GM12864 (cell line): ENCODE data around the gene ELMOD3.
"Not testable (repeated sequence)": the region's sequence is repeated elsewhere in the genome, so short reads cannot be mapped to it uniquely, and the experiment has no call there.

ENCODE experiments used
- DNase-seq: peaks from one replicate; pipeline ENCODE4 v3.0.0-alpha.2; 2011; ENCODE audit warnings: low read depth
- H3K4me3 ChIP-seq: 2 replicates; pipeline ENCODE4 v1.5.1; 2011; ENCODE audit warnings: mild to moderate bottlenecking, low read depth, low read length, control low read depth
- CTCF ChIP-seq: IDR thresholded peaks from 2 replicates; pipeline ENCODE4 v1.5.1; 2011; ENCODE audit warnings: low read depth, mild to moderate bottlenecking, moderate library complexity, low read length, control low read depth, inconsistent platforms; ENCODE audit errors: missing control alignments

The ELMOD3 gene

GRCh38 chr2:85324639-85325465, 29.7 kb upstream of the ELMOD3 start:
- TF ChIP-seq CTCF: no peak
- peak overlapping the region; percentile 90 for H3K4me3 ChIP-seq
- no peak for DNase-seq

DNA sequence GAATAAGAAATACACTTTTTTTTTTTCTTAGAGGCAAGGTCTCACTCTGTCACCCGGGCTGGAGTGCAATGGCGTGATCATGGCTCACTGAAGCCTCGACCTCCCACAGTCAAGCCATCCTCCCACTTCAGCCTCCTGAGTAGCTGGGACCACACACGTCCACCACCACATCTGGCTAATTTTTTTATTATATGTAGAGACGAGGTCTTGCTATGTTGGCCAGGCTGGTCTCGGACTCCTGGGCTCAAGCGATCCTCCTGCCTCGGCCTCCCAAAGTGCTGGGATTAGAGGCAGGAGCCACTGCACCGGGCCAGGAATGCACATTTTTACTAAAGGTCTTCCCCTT, 29.1 kb upstream of the ELMOD3 start:
- DNase-seq: no peak
- TF ChIP-seq CTCF: no peak
- peak overlapping the region; percentile 90 for H3K4me3 ChIP-seq

GRCh38 chr2:85326406-85327159, 28.0 kb upstream of the ELMOD3 start:
- no peak for DNase-seq
- no peak for TF ChIP-seq CTCF
- peak overlapping the region; percentile 90 for H3K4me3 ChIP-seq

- H3K4me3 ChIP-seq: peak overlapping the region; percentile 90
- no peak for TF ChIP-seq CTCF
- no peak for DNase-seq
Measured at GRCh38 chr2:85327160-85327821, 27.3 kb upstream of the ELMOD3 start.

- TF ChIP-seq CTCF: no peak
- DNase-seq: peak; percentile 67
- peak within 1 kb of the TSS; percentile 90 for H3K4me3 ChIP-seq
Measured at GRCh38 chr2:85327822-85328617, 26.5 kb upstream of the ELMOD3 start, which contains the start of gene TGOLN2. TSS of gene TGOLN2 (minus strand) at chr2:85327989. CDS start at chr2:85327962, 27 bp downstream.

GRCh38 chr2:85329181-85329651, 25.4 kb upstream of the ELMOD3 start:
- DNase-seq: no peak
- H3K4me3 ChIP-seq: no peak overlapping the region
- no peak for TF ChIP-seq CTCF

GRCh38 chr2:85329701-85330100, 24.9 kb upstream of the ELMOD3 start:
- not testable (repeated sequence) for DNase-seq, H3K4me3 ChIP-seq
